ENCODE data around the gene ZFYVE28. TPM values are rescaled to one million over a fixed set of nuclear protein-coding genes. Genes with fewer than 3 reads are reported as not detected.

ZFYVE28 gene
- total and polyA plus RNA-seq, 3 experiments from 2014 or later = 12.9 to 14.8 (median 13.2) TPM

- H3K4me1 ChIP-seq (ENCODE audit: insufficient read depth, low read length) = no peaks in the 10 kb centered on the region
- no peak overlapping the region for H3K4me3 Mint-ChIP-seq
- H3K36me3 ChIP-seq (ENCODE audit: insufficient read depth, low read length) = no peaks in the 10 kb centered on the region
- H3K27me3 Mint-ChIP-seq = peaks cover 0 to 2% of the 10 kb centered on the region in 2 donors
- no peak overlapping the region for H3K27ac ChIP-seq (ENCODE audit: low read depth, low read length)
- peak overlapping the region in 1 of 8 donors; percentile 57 for H3K27ac Mint-ChIP-seq
- no peak overlapping the region for H3K4me3 ChIP-seq (ENCODE audit: low read length)
- H3K36me3 Mint-ChIP-seq = peaks cover 4 to 60% (median 13%) of the 10 kb centered on the region in 3 donors
- no peaks in the 10 kb centered on the region for H3K4me1 Mint-ChIP-seq
- DNase-seq = no peak
- H3K27me3 ChIP-seq (ENCODE audit: insufficient read depth, low read length, poor library complexity, severe bottlenecking) = no peaks in the 10 kb centered on the region
- peaks cover 0 to 7% (median 4%) of the 10 kb centered on the region in 5 donors for H3K9me3 Mint-ChIP-seq
- ChIA-PET POLR2A (interaction anchor here (0.6 kb wide), 1 partner anchor 734 kb away, joined by 3 read pairs; no protein-coding TSS in a partner anchor), CTCF (no interaction called here)
- H3K9me3 ChIP-seq (ENCODE audit: low read length) = no peaks in the 10 kb centered on the region
These were observed 78.0 kb downstream of the ZFYVE28 start for GRCh38 chr4:2340272-2341061.

GRCh38 chr4:2339458-2340271, 78.8 kb downstream of the ZFYVE28 start:
- no peaks in the 10 kb centered on the region for H3K4me1 ChIP-seq (ENCODE audit: insufficient read depth, low read length)

GRCh38 chr4:2338754-2339457, 79.5 kb downstream of the ZFYVE28 start:
- CTCF ChIA-PET = no interaction called here
- Histone ChIP-seq H3K27me3 (ENCODE audit: insufficient read depth, low read length, poor library complexity, severe bottlenecking) (no peaks in the 10 kb centered on the region), H3K27ac (ENCODE audit: low read depth, low read length) (no peak overlapping the region), H3K4me3 (ENCODE audit: low read length) (no peak overlapping the region), H3K9me3 (ENCODE audit: low read length) (no peaks in the 10 kb centered on the region), H3K4me1 (ENCODE audit: insufficient read depth, low read length) (no peaks in the 10 kb centered on the region), H3K36me3 (ENCODE audit: insufficient read depth, low read length) (no peaks in the 10 kb centered on the region)
- H3K36me3 Mint-ChIP-seq = peaks cover 3 to 62% (median 4%) of the 10 kb centered on the region in 3 donors
- H3K27me3 Mint-ChIP-seq = peaks cover 0 to 4% of the 10 kb centered on the region in 2 donors
- no peaks in the 10 kb centered on the region for H3K9me3 Mint-ChIP-seq
- POLR2A ChIA-PET = interaction anchor here (0.6 kb wide), 1 partner anchor 46 kb away, joined by 4 read pairs; no protein-coding TSS in a partner anchor
- H3K4me1 Mint-ChIP-seq = peaks cover 0 to 3% (median 0%) of the 10 kb centered on the region in 3 donors
- peak overlapping the region in 2 of 8 donors; percentile 17 to 63 for H3K27ac Mint-ChIP-seq
- no peak for DNase-seq
- no peak overlapping the region for H3K4me3 Mint-ChIP-seq

More at GRCh38 chr4:2339458-2340271, 78.8 kb downstream of the ZFYVE28 start:
- POLR2A ChIA-PET = interaction anchor here (0.6 kb wide), 2 partner anchors 47 to 735 kb away, joined by 3 to 4 read pairs; no protein-coding TSS in a partner anchor
- peaks cover 0 to 4% of the 10 kb centered on the region in 2 donors for H3K27me3 Mint-ChIP-seq
- H3K27ac Mint-ChIP-seq = no peak overlapping the region
- CTCF ChIA-PET = no interaction called here
- no peak for DNase-seq
- peaks cover 0 to 3% (median 0%) of the 10 kb centered on the region in 3 donors for H3K4me1 Mint-ChIP-seq
- H3K9me3 Mint-ChIP-seq = peaks cover 0 to 2% (median 0%) of the 10 kb centered on the region in 5 donors
- H3K36me3 ChIP-seq (ENCODE audit: insufficient read depth, low read length) = no peaks in the 10 kb centered on the region
- H3K27me3 ChIP-seq (ENCODE audit: insufficient read depth, low read length, poor library complexity, severe bottlenecking) = no peaks in the 10 kb centered on the region
- no peak overlapping the region for H3K27ac ChIP-seq (ENCODE audit: low read depth, low read length)
- peaks cover 4 to 62% (median 8%) of the 10 kb centered on the region in 3 donors for H3K36me3 Mint-ChIP-seq
- H3K9me3 ChIP-seq (ENCODE audit: low read length) = no peaks in the 10 kb centered on the region
- H3K4me3 Mint-ChIP-seq = no peak overlapping the region
- H3K4me3 ChIP-seq (ENCODE audit: low read length) = no peak overlapping the region

GRCh38 chr4:2337896-2338295, 80.5 kb downstream of the ZFYVE28 start:
- CTCF ChIA-PET = no interaction called here
- H3K9me3 ChIP-seq (ENCODE audit: low read length) = no peaks in the 10 kb centered on the region
- peaks cover 0 to 4% of the 10 kb centered on the region in 2 donors for H3K27me3 Mint-ChIP-seq
- no peak for DNase-seq
- peak overlapping the region in 2 of 8 donors; percentile 23 to 63 for H3K27ac Mint-ChIP-seq
- POLR2A ChIA-PET = no interaction called here
- H3K4me3 ChIP-seq (ENCODE audit: low read length) = no peak overlapping the region
- no peaks in the 10 kb centered on the region for H3K27me3 ChIP-seq (ENCODE audit: insufficient read depth, low read length, poor library complexity, severe bottlenecking)
- H3K36me3 ChIP-seq (ENCODE audit: insufficient read depth, low read length) = no peaks in the 10 kb centered on the region
- H3K27ac ChIP-seq (ENCODE audit: low read depth, low read length) = no peak overlapping the region
- no peaks in the 10 kb centered on the region for H3K4me1 ChIP-seq (ENCODE audit: insufficient read depth, low read length)
- H3K4me1 Mint-ChIP-seq = peaks cover 0 to 3% (median 0%) of the 10 kb centered on the region in 3 donors
- no peaks in the 10 kb centered on the region for H3K9me3 Mint-ChIP-seq
- H3K4me3 Mint-ChIP-seq = no peak overlapping the region
- H3K36me3 Mint-ChIP-seq = peaks cover 0 to 63% (median 3%) of the 10 kb centered on the region in 3 donors

GRCh38 chr4:2337131-2337723, 81.2 kb downstream of the ZFYVE28 start:
- H3K9me3 ChIP-seq (ENCODE audit: low read length) = no peaks in the 10 kb centered on the region
- no peaks in the 10 kb centered on the region for H3K27me3 ChIP-seq (ENCODE audit: insufficient read depth, low read length, poor library complexity, severe bottlenecking)
- no peak overlapping the region for H3K4me3 ChIP-seq (ENCODE audit: low read length)
- H3K27me3 Mint-ChIP-seq = peaks cover 0 to 4% of the 10 kb centered on the region in 2 donors
- peak overlapping the region in 1 of 8 donors; percentile 93 for H3K27ac Mint-ChIP-seq
- no peaks in the 10 kb centered on the region for H3K9me3 Mint-ChIP-seq
- ChIA-PET CTCF (no interaction called here), POLR2A (no interaction called here)
- peaks cover 0 to 3% (median 0%) of the 10 kb centered on the region in 3 donors for H3K4me1 Mint-ChIP-seq
- H3K27ac ChIP-seq (ENCODE audit: low read depth, low read length) = no peak overlapping the region
- no peak overlapping the region for H3K4me3 Mint-ChIP-seq
- H3K4me1 ChIP-seq (ENCODE audit: insufficient read depth, low read length) = no peaks in the 10 kb centered on the region
- peaks cover 0 to 60% (median 2%) of the 10 kb centered on the region in 3 donors for H3K36me3 Mint-ChIP-seq
- H3K36me3 ChIP-seq (ENCODE audit: insufficient read depth, low read length) = no peaks in the 10 kb centered on the region
- no peak for DNase-seq

- POLR2A ChIA-PET = no interaction called here
- no peak overlapping the region for H3K27ac ChIP-seq (ENCODE audit: low read depth, low read length)
- H3K27ac Mint-ChIP-seq = peak overlapping the region in 1 of 8 donors; percentile 6
These were observed 81.8 kb downstream of the ZFYVE28 start for GRCh38 chr4:2336659-2337058.

GRCh38 chr4:2335729-2336101, 82.7 kb downstream of the ZFYVE28 start:
- H3K4me1 ChIP-seq (ENCODE audit: insufficient read depth, low read length) = no peaks in the 10 kb centered on the region
- peaks cover 0 to 3% (median 0%) of the 10 kb centered on the region in 3 donors for H3K4me1 Mint-ChIP-seq
- H3K27me3 Mint-ChIP-seq = peaks cover 0 to 4% of the 10 kb centered on the region in 2 donors
- H3K27me3 ChIP-seq (ENCODE audit: insufficient read depth, low read length, poor library complexity, severe bottlenecking) = no peaks in the 10 kb centered on the region
- no peak overlapping the region for H3K27ac ChIP-seq (ENCODE audit: low read depth, low read length)
- no peaks in the 10 kb centered on the region for H3K9me3 ChIP-seq (ENCODE audit: low read length)
- peak overlapping the region in 2 of 8 donors; percentile 23 to 43 for H3K27ac Mint-ChIP-seq
- no peak overlapping the region for H3K4me3 Mint-ChIP-seq
- no peak for DNase-seq
- H3K36me3 Mint-ChIP-seq = peaks cover 0 to 54% (median 2%) of the 10 kb centered on the region in 3 donors
- H3K4me3 ChIP-seq (ENCODE audit: low read length) = no peak overlapping the region
- ChIA-PET CTCF (no interaction called here), POLR2A (no interaction called here)
- H3K36me3 ChIP-seq (ENCODE audit: insufficient read depth, low read length) = no peaks in the 10 kb centered on the region
- no peaks in the 10 kb centered on the region for H3K9me3 Mint-ChIP-seq

More at GRCh38 chr4:2336659-2337058, 81.8 kb downstream of the ZFYVE28 start:
- Histone ChIP-seq H3K9me3 (ENCODE audit: low read length) (no peaks in the 10 kb centered on the region), H3K27me3 (ENCODE audit: insufficient read depth, low read length, poor library complexity, severe bottlenecking) (no peaks in the 10 kb centered on the region), H3K4me1 (ENCODE audit: insufficient read depth, low read length) (no peaks in the 10 kb centered on the region), H3K36me3 (ENCODE audit: insufficient read depth, low read length) (no peaks in the 10 kb centered on the region), H3K4me3 (ENCODE audit: low read length) (no peak overlapping the region)
- CTCF ChIA-PET = no interaction called here
- no peak overlapping the region for H3K4me3 Mint-ChIP-seq
- peaks cover 0 to 4% of the 10 kb centered on the region in 2 donors for H3K27me3 Mint-ChIP-seq
- peaks cover 0 to 3% (median 0%) of the 10 kb centered on the region in 3 donors for H3K4me1 Mint-ChIP-seq
- H3K36me3 Mint-ChIP-seq = peaks cover 0 to 58% (median 2%) of the 10 kb centered on the region in 3 donors
- no peaks in the 10 kb centered on the region for H3K9me3 Mint-ChIP-seq
- DNase-seq = no peak
